NCI-H1048 (cell line): Measurements from ENCODE around the gene CAPN5.

ENCODE experiments used
- DNase-seq: peaks from one replicate; lab custom pipeline; 2025; lab: John Stamatoyannopoulos, UW

The CAPN5 gene

DNA sequence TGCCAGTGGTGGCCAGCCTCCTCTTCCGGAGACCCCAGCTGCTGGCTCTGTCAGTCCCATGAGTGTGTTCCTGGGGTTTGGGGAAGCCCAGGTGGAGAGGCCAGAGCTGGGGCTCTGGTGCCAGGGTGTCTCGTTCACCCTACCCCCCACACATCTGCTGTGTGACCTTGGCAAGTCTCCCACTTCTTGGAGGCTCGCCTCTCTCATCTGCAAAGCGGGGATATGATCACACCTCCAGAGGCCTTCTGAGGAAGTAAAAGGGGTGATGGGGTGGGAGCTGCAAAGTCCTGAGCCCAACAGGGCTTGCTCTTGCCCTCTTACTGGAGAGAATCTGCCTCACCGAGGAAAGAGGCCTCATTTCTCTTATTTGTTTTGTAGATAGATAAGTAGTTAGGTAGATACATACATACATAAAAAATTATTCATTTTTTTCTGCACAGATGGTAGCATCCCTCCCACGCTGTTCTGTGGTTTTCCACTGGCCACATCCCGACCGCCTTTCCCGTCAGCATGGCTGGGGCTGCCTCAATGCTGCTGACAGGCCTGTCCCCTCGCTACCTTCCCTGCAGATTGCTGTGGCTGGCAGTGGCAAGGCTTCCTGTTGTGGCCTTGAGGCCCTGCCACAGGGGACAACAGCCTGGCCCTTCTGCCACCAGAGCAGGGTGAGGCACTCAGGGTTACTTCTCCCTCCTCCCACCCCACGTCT lies 85.2 kb downstream of the CAPN5 start:
- no peak for DNase-seq

DNA sequence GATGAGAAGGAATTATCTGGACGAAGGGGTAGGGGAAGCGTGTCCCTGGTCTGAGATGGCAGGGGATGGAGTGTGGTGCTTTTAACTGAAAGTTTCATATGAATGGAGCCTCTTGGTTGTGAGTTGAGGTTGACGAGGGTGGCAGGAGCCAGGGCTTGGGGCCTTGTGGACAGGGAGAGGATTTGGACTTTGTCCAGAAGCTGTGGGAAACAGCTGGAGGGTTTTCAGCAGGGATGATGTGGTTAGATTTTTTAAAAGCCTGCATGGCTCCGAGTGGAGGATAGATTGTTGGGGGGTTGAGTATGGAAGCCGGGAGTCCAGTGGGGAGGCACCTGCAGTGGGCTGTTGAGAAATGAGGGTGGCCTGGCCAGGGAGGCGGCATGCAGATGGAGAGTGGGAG lies 86.1 kb downstream of the CAPN5 start:
- no peak for DNase-seq

DNA sequence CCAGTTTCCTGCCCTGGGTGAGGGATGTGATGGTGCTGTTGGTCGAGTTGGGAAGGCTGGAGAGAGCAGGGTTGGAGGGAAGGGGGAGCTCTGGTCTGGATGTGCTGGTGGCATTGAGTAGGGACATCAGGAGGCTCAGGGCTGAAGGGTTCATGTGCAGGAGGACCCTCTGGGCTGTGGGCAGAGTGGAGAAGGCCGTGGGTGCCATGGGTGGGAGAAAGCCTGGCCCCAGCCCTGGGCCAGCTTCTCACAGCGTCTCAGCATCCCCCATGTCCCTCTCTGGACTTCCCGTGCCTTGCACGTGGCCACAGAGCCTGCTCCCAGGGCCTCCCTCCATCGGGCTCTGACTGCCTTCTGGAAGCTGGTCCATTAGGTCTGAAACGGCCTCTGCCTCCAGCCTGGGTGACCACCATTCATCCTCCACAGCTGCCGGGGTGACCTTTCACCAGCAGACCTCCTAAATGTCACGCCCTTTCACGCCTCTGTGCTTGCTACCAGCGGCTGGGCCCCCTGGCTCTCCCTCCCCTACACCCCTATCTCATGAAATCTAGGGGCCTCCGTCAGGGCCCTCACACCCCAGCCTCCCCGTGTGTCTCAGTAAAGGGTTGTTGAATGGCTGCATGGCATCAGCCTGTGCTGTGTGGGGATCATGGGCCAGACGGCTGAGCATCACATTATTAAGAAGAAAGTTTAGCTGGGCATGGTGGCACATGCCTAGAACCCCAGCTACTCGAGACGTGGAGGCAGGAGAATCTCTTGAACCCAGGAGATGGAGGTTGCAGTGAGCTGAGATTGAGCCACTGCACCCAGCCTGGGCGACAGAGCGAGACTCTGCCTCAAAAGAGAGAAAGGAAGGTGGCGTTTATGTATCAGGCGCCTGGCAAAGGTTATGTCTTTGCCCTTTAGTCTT lies 86.8 kb downstream of the CAPN5 start:
- DNase-seq: no peak

DNA sequence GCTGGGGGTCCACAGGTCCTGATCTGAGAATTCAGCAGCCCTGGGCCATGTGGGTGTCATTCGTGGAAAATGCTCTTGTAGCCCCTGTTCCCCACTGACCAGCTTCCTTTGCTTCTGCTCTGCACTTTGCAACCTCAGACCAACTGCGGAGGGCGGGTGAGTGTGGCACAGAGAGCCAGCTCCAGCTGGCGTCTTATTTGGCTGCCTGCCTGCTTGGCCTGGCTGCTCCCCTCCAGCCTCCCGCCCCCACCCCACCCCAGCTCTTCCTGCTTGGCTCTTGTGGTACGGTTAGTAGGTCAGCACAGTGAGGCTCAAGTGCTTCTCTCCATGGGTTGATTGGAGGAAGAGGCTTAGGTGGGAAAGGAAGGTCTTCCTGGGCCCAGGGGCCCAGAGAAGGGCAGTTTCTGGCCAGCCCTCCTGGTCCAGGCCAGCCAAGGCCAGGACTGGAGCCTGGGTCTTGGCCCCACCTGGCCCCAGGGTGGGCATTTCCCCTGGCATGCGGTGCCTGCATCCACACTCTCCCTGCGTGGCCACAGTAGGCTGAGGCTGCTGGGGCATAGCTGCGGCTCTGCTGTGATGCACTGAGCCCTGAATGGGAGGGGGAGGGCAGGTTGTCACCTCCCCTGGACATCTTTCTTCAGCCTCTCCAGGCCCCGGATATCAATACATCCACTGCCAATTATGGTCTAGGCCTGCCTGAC lies 87.8 kb downstream of the CAPN5 start:
- no peak for DNase-seq

DNA sequence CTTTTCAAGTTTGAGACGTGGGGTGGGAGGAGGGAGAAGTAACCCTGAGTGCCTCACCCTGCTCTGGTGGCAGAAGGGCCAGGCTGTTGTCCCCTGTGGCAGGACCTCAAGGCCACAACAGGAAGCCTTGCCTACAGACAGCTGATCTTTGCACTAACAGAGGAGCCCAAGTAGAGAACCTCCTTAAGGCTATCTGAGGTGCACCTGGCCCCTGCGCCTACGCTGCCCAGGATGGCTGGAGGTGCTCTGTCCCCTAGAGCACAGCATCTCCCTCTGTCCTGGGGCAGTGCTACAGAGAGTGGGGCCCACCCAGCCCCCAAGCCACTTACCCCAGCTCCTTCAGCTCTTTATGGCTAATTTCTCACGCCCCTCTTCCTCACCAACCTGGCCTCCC lies 88.3 kb downstream of the CAPN5 start:
- no peak for DNase-seq

DNA sequence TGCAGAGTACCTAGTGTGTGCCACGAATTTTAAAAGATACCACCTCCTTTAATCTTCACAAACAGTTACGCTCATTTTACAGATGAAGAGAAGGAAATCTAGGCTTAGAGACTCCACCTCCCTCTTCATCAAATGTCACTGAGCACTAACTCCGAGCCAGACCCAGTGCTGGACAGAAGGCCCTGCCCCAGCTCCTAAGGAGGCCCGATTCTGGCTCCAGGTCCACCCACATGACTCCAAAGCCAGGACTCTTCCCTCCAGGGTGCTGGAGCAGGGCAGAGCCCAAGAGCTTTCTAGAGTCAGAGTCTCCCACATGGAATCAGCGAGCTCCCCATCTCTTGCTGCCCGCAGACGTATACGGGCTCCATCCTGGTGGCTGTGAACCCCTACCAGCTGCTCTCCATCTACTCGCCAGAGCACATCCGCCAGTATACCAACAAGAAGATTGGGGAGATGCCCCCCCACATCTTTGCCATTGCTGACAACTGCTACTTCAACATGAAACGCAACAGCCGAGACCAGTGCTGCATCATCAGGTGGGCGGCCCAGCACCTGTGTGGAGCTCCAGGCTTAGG lies 88.9 kb downstream of the CAPN5 start:
- DNase-seq: no peak

DNA sequence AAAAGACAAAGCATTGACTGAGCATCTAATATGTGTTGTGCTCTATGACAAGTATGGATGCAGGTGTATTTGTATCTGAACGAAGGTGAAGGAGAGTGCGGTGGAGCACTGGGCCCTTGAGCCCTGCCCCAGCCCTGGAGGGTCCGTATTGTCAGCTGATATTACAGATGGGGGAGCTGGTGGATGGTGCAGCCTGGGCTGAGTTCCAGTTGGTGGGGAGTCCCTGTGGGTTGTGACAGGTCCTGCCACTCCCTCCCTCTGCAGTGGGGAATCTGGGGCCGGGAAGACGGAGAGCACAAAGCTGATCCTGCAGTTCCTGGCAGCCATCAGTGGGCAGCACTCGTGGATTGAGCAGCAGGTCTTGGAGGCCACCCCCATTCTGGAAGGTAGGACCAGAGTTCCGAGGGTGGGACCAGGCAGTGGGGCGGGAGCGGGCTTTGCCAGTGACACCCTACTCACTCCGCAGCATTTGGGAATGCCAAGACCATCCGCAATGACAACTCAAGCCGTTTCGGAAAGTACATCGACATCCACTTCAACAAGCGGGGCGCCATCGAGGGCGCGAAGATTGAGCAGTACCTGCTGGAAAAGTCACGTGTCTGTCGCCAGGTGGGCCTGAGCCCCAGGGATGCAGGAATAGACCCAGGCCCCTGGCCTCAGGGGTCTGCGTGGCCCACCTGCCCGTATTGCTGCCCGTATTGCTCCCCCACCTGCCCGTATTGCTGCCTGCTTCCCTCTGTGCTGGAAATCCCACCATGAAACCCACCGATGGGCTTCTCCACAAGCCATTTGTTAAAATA lies 89.8 kb downstream of the CAPN5 start:
- DNase-seq: no peak

DNA sequence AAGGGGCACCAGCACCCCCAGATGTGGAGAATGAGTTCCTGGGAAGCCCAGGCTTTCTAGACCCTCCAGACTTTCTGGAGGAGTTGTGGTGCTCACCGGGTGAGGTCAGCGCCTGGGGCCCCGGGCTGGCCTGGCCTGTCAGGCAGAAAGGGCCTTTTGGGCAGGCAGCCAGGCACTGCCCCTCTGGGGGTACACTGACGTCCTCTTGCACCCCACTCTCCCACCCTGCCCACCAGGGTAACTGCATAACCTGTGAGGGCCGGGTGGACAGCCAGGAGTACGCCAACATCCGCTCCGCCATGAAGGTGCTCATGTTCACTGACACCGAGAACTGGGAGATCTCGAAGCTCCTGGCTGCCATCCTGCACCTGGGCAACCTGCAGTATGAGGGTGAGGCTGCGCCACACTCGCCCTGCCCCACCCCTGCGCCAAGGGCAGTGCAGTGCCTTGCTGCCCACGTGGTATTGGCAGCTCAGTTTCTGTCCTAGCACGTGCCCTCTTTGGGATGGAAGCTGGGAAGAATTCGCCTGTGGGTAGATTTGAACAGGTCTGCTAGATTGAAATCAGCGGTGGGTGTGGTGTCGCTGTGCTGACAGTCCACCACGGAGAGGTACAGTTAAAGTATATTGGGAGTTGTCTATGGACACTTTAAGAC lies 91.4 kb downstream of the CAPN5 start:
- no peak for DNase-seq

DNA sequence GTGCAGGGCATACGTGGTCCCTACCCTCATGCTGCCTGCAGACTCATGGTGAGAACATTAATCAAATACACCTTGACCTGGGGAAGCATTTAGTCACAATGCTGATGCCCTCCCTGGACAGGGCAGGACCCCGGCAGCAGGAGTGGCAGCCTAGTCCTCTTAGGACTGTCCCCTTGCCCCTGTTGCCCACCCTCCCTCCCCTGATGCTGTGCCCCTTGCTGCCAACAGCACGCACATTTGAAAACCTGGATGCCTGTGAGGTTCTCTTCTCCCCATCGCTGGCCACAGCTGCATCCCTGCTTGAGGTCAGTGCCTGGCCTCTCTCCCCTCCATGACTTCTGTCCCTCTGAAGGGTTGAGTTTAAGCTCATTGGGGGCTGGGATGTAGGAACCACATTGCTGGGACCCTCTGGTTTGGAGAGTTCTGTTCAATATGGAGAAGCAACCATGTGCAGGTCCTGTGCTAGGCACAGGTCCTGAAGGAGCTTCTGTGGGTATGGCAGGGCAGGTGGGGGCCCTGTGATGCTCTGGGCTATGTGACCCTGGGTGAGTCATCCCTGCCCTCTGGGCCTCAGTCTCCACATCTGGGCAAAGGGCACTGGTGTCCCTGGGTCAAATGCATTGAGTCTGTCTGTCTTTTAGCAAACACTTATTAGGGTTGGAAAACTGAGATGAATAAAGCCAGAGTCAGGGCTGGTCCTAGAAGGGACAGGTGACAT lies 92.6 kb downstream of the CAPN5 start:
- no peak for DNase-seq

DNA sequence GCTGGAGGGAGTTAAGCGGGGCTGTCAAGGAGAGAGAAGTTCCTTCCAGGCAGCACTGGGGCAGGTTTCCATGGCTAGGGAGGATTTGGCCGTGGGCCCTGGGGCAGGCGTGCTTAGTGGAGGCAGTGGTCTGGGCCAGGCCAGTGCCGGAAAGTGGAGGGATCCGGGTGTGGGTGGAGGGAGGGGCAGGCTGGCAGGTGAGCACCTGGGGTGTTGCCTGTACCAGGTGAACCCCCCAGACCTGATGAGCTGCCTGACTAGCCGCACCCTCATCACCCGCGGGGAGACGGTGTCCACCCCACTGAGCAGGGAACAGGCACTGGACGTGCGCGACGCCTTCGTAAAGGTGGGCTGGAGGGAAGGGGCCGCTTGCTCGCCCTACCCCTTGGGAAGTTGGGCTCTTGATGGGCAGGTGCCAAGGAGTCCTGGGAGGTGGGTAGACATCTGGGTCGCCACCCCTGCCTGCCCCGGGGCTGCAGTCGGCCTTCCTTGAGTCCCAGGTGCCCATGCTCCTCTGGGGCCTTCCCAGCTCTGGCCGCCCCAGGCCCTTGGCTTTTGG lies 93.2 kb downstream of the CAPN5 start:
- no peak for DNase-seq

DNA sequence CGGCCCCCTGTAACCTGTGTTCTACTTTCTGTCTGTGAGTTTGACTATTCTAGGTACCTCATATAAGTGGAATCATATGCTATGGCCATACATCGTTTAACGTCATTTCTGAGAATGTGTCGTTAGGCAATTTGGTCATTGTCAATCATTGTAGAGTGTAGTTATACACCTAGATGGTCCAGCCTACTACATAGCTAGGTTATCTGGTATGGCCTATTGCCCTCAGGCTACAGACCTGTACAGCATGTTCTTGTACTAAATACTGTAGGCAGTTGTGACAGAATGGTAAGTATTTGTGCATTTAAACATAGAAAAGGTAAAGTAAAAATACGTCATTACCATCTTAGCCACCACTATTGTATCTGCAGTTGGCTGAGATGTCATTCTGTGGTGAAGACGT lies 96.5 kb downstream of the CAPN5 start:
- no peak for DNase-seq

DNA sequence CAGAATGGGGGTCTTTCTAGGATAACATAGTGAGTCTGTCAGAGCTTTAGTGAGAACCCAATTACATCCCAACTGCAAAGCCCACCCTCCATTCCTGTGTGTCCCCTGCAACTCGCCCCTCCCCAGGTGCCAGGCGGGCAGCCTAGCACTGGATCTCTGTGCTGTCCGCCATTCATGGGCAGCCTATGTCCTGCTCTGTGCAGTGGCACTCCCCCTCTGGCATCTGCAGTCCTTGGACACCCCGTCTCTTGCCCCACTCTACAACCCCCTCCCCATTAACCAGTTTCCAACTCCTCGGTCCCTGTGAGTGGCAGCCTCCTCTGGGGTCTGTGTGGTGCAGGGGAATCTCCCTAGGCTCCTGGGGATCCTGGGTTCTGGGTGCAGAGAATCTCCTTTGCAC lies 98.3 kb downstream of the CAPN5 start:
- DNase-seq: no peak

DNA sequence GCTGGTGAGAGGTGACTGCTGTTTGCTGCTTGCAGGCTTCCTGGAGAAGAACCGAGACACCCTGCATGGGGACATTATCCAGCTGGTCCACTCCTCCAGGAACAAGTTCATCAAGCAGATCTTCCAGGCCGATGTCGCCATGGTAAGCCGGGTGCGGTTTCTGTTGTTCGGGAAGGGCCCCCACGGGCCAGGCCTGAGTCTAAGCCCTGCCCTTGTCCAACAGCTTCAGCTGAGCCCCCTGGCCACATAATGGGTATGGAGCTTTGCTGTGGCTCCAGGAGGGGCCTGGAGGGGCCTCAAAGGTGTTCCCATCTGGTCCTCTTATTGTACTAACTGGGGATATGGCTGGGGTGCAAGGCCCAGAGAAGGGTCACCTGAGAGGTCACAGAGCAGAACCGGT lies 99.2 kb downstream of the CAPN5 start:
- DNase-seq: no peak

DNA sequence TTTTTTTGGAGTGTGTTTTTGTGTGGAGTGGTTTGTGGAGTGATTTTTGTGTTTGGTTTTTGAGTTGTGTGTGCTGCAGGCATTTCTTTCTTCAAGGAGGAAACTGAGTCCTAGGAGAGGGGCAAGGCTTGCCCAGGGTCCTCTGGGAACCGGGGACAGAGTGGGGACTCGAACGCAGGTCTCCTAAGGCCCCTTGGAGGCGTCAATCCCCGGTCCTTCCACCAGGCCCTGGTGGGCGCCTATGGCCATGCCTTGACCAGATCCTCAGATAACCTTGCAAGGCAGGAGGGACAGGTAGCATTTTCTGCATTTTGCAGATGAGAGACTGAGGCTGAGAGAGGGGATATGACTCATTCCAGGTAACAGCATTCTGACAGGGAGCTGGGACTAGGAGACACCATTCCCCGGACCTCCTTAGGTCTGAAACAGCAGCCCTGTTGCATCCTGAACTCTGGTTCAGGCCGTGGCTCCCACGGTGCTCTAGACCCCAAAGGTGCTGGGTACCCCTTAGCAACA lies 100.4 kb downstream of the CAPN5 start:
- no peak for DNase-seq

DNA sequence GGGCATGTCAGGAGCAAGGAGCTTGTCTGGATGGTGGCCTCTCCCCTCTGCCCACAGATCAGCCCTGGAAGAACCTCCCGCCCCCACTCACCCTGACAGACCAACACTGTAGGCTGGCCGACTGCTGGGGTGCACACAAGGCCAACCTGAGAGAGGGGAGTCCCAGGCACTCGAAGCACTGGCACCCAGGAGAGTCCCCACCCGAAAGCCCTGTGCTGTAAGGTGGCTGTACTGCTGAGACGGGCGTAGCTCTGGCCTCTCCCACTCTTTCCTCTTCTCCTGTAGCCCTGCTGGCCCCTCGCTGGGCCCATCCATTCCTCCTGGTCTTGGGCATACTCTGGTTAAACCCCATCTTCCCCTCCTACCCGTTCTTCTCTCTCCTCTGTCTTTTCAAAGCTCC lies 101.0 kb downstream of the CAPN5 start:
- DNase-seq: no peak

DNA sequence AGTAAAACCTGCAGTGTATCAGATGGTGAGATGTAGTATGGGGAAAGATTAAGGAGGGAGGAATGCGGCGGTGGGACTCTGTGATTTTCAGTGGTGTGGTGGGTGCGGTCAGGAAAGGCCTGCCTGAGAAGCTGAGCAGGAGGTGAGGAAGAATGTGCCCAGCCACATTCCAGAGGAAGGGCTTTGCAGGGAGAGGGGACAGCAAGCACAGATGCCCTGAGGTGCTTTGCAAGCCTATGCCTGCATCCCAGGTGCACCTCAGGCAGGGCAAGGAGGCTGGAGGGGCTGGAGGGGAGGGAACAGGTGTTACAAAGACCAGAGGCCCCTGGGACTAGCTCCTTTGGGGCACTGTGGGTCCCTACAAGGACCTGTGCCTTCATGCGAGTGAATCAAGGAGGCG lies 103.3 kb downstream of the CAPN5 start:
- no peak for DNase-seq

DNA sequence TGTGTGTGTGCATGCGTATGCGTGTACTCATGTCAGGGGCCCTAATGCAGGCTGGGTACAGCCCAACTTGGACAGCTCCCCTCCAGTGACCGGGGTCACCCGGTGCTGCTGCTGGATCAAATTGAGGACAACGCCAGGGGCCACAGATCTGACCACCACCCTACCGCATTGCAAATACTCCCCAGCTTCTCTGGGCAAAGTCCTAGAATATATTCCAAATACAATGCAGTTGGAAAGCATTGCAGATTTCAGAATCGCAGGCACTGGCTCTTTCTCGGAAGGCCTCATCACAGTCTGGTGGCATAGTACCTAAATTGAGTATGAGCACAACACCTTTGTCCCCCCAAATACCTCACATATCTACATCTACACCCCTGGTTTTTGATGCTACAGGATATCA lies 104.5 kb downstream of the CAPN5 start:
- DNase-seq: no peak

DNA sequence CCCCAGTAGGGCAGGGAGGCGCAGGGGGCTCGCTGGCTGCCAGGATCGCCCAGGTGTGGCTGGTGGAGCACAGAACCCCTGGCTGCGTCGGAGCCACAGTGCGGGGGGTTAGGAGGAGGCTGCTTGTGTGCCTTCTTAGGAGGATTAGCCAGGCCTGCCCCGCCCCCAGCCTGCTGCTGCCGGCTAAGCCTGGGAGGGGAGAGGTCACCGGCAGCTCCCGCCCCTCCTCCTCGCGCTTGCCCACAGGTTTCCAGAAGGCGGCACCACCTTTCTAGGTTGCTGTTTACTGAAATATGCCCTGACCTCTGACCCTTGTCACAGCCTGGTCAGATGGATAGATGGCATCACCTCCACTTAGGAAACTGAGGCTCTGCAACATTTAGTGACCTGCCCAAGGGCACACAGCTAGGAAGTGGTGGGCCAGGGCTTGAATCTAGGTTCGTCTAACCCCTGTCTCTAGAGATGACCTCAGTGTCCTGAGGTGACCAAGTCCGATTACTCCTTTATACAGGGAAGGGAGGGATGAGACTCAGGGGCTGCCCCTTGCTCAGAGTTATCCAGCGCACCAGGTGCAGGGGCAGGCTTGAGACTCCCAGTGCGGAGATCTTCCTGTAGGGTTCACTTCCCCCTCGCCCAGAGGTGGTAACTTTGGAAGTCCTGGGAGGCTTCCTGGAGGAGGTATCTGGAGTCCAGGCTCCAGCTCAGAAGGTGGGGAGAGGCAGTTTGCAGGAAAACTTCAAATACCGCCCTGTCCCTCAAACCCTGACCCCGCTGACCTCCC lies 105.3 kb downstream of the CAPN5 start:
- DNase-seq: no peak

DNA sequence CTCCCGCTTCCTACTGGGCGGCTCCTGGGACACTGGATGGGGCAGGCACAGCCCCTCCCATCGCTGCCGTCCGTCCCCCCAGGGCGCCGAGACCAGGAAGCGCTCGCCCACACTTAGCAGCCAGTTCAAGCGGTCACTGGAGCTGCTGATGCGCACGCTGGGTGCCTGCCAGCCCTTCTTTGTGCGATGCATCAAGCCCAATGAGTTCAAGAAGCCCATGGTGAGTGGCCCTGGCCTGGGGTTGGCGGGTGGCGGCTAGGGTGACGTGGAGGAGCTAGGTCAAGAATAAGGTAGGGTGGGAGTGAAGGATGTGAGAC lies 105.9 kb downstream of the CAPN5 start:
- no peak for DNase-seq
